Keratinocyte (primary cell): ENCODE data around the gene CD74.

Source experiments
- EZH2 ChIP-seq: IDR thresholded peaks from one replicate; pipeline ENCODE4 v1.6.1; 2012; ENCODE audit warnings: inconsistent platforms, mild to moderate bottlenecking, low read length, moderate library complexity
- TF ChIP-seq, protein P1 (sequence below), 3 experiments: IDR thresholded peaks in 1 of 3; conservative IDR thresholded peaks in 1 of 3; optimal IDR thresholded peaks in 1 of 3; 2 replicates in 2 of 3; 3 replicates in 1 of 3; pipeline versions ENCODE3 to v1.5.1; 2011; ENCODE audit warnings: low read length in 3 of 3, mild to moderate bottlenecking in 3 of 3, moderate library complexity in 2 of 3, control low read depth in 1 of 3, inconsistent platforms in 1 of 3; ENCODE audit not compliant: insufficient read depth in 2 of 3; ENCODE audit errors: extremely low read depth in 1 of 3

DNA sequence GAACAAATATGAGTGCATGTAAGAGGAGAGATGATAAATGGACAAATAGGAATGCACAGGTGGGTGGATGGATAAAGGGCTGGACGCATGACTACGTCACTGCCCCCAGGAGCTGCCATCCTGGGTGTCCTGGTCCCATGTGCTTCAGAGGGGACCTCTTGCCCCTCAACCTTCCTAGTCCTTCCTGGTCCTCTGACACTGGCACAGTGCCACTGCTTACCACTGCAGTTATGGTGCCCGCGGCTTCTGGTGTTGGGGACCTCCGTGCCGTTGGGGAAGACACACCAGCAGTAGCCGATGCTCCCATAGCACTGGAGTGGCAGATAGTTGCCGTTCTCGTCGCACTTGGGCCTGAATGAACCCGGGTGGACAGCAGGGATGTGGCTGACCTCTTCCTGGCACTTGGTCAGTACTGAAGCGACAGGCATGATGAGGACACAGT is 9.8 kb downstream of the CD74 start:
- TF ChIP-seq, protein P1, sequence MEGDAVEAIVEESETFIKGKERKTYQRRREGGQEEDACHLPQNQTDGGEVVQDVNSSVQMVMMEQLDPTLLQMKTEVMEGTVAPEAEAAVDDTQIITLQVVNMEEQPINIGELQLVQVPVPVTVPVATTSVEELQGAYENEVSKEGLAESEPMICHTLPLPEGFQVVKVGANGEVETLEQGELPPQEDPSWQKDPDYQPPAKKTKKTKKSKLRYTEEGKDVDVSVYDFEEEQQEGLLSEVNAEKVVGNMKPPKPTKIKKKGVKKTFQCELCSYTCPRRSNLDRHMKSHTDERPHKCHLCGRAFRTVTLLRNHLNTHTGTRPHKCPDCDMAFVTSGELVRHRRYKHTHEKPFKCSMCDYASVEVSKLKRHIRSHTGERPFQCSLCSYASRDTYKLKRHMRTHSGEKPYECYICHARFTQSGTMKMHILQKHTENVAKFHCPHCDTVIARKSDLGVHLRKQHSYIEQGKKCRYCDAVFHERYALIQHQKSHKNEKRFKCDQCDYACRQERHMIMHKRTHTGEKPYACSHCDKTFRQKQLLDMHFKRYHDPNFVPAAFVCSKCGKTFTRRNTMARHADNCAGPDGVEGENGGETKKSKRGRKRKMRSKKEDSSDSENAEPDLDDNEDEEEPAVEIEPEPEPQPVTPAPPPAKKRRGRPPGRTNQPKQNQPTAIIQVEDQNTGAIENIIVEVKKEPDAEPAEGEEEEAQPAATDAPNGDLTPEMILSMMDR (optimal IDR thresholded peaks at IDR 0.05 in 1 of 3, IDR thresholded peaks at IDR 0.05 in 1 of 3, conservative IDR thresholded peaks at IDR 0.05 in 1 of 3; ENCODE audit: extremely low read depth in 1 of 3, insufficient read depth in 2 of 3, low read length in 3 of 3) = no peak
- no peak for TF ChIP-seq EZH2
